ENCODE results near the gene METTL25B.

GRCh38 chr1:156725683-156726280 is 2.5 kb upstream of the METTL25B start:
- TF ChIP-seq EZH2 (IDR thresholded peaks at IDR 0.05) (no peak), POLR2AphosphoS5 (IDR thresholded peaks at IDR 0.05; ENCODE audit: borderline replicate concordance, low read depth, low read length) (no peak)
